B cell (primary cell): ENCODE measurements around the gene PPARG. TPM values are rescaled to one million over a fixed set of nuclear protein-coding genes. Genes with fewer than 3 reads are reported as not detected.

ENCODE experiments used
- ATAC-seq: fragments of 200-7000 bp; cut with Tn5 transposase; one replicate; pipeline ENCODE4 v1.10.0; 2021; ENCODE audit warnings: low read depth, mild to moderate bottlenecking, moderate number of reproducible peaks, moderate library complexity
- CTCF ChIA-PET: fragments of 350-600 bp; sonication (Branson Sonifier 250); formaldehyde crosslinking; loops from one replicate; lab custom pipeline; 2021; ENCODE audit warnings: antibody characterized with exemption, inconsistent platforms; lab: Charles Lee
- POLR2A ChIA-PET: fragments of 350-600 bp; sonication (Branson Sonifier 250); formaldehyde crosslinking; loops from one replicate; lab custom pipeline; 2021; ENCODE audit warnings: antibody characterized with exemption; lab: Charles Lee
- DNase-seq: peaks from one replicate; pipeline ENCODE4 v3.0.0; 2013
- H2AFZ ChIP-seq: 2 replicates; pipeline ENCODE4 v1.6.1; 2012; ENCODE audit warnings: mild to moderate bottlenecking, low read depth, low read length; ENCODE audit not compliant: insufficient read depth, poor library complexity, severe bottlenecking
- H3K27ac ChIP-seq, 2 donors: 1 replicate in 1 of 2; 2 replicates in 1 of 2; pipeline ENCODE4 v1.5.1; 2012 to 2013; ENCODE audit warnings: low read length in 2 of 2, mild to moderate bottlenecking in 2 of 2, moderate library complexity in 1 of 2
- H3K27me3 ChIP-seq, 4 experiments: fragments of 200-600 bp in 1 of 4; sonication (generic) in 1 of 4; replicated peaks in 1 of 4; 1 replicate in 2 of 4; 2 replicates in 2 of 4; pipeline versions ENCODE4 v1.6.1 to v1.7.0; 2013 to 2016; ENCODE audit warnings: low read length in 3 of 4, mild to moderate bottlenecking in 2 of 4, mixed read lengths in 1 of 4, moderate library complexity in 1 of 4; ENCODE audit not compliant: insufficient read depth in 4 of 4, control insufficient read depth in 3 of 4; ENCODE audit errors: control extremely low read depth in 1 of 4
- H3K36me3 ChIP-seq, 2 experiments: replicated peaks in 1 of 2; 1 replicate in 1 of 2; 2 replicates in 1 of 2; pipeline versions ENCODE4 v1.6.1 to v1.7.1; 2013; ENCODE audit warnings: low read length in 1 of 2; ENCODE audit not compliant: insufficient read depth in 2 of 2, control insufficient read depth in 1 of 2; ENCODE audit errors: control extremely low read depth in 1 of 2, extremely low read depth in 1 of 2
- H3K4me1 ChIP-seq, 2 donors: fragments of 200-600 bp in 1 of 2; sonication (generic) in 1 of 2; 1 replicate in 1 of 2; 2 replicates in 1 of 2; pipeline versions ENCODE4 v1.5.1 to v1.6.1; 2013 to 2017; ENCODE audit warnings: low read length in 2 of 2; ENCODE audit not compliant: control insufficient read depth in 2 of 2, insufficient read depth in 2 of 2
- H3K4me2 ChIP-seq: replicated peaks from 2 replicates; pipeline ENCODE3; 2012; ENCODE audit warnings: mild to moderate bottlenecking, low read depth, low read length; ENCODE audit not compliant: poor library complexity, severe bottlenecking
- H3K4me3 ChIP-seq, 5 experiments: fragments of 200-600 bp in 1 of 5; sonication (generic) in 1 of 5; 1 replicate in 3 of 5; 2 replicates in 2 of 5; pipeline versions ENCODE4 v1.5.1 to v1.7.0; 2011 to 2016; ENCODE audit warnings: low read length in 4 of 5, mild to moderate bottlenecking in 4 of 5, low read depth in 2 of 5, control low read depth in 1 of 5, moderate library complexity in 1 of 5; ENCODE audit not compliant: insufficient read depth in 1 of 5; ENCODE audit errors: control extremely low read depth in 1 of 5, extremely low read depth in 1 of 5
- H3K79me2 ChIP-seq: fragments of 200-600 bp; sonication (generic); one replicate; pipeline ENCODE4 v1.6.0; 2016; ENCODE audit warnings: low read length; ENCODE audit not compliant: control insufficient read depth, insufficient read depth
- H3K9ac ChIP-seq: fragments of 200-600 bp; sonication (generic); 2 replicates; pipeline ENCODE4 v1.6.1; 2017; ENCODE audit warnings: mild to moderate bottlenecking, low read length, moderate library complexity
- H3K9me3 ChIP-seq, 3 donors: one replicate each; pipeline versions ENCODE4 v1.6.1 to v1.7.1; 2013; ENCODE audit warnings: low read length in 2 of 3; ENCODE audit not compliant: control insufficient read depth in 2 of 3, insufficient read depth in 1 of 3; ENCODE audit errors: control extremely low read depth in 1 of 3
- H4K20me1 ChIP-seq: 2 replicates; pipeline ENCODE4 v1.6.0; 2012; ENCODE audit warnings: mild to moderate bottlenecking, low read length; ENCODE audit not compliant: insufficient read depth, control insufficient read depth, poor library complexity, severe bottlenecking
- H3K27ac Mint-ChIP-seq: one replicate; pipeline ENCODE4 v1.8.0; 2021; ENCODE audit warnings: mixed read lengths
- H3K27me3 Mint-ChIP-seq: one replicate; pipeline ENCODE4 v1.8.0; 2021; ENCODE audit warnings: mixed read lengths
- H3K4me1 Mint-ChIP-seq: one replicate; pipeline ENCODE4 v1.8.0; 2021; ENCODE audit warnings: mixed read lengths
- H3K4me3 Mint-ChIP-seq: one replicate; pipeline ENCODE4 v1.8.0; 2021; ENCODE audit warnings: mixed read lengths
- H3K9me3 Mint-ChIP-seq: one replicate; pipeline ENCODE4 v1.8.0; 2022; ENCODE audit warnings: mixed read lengths; ENCODE audit not compliant: insufficient read depth
- CTCF ChIP-seq: fragments of 200-600 bp; IDR thresholded peaks from one replicate; pipeline ENCODE4 v1.8.0; 2022; ENCODE audit warnings: antibody characterized with exemption, mild to moderate bottlenecking
- EZH2 ChIP-seq: IDR thresholded peaks from 2 replicates; pipeline ENCODE4 v1.6.1; 2012; ENCODE audit warnings: borderline replicate concordance, low read depth, mild to moderate bottlenecking, moderate library complexity, low read length; ENCODE audit not compliant: insufficient read depth, poor library complexity, severe bottlenecking
- WGBS: methylation state at CpG from one replicate; pipeline ENCODE4 v1.1.5; 2013; ENCODE audit warnings: missing lambda C conversion rate; ENCODE audit not compliant: insufficient coverage; 5-methylcytosine and 5-hydroxymethylcytosine counted together
- intact Hi-C: fragments of 100-400 bp; cut with micrococcal nuclease; formaldehyde crosslinking; loops from one replicate; pipeline ENCODE4 v1.10.0; 2022
- polyA plus RNA-seq: library from polyadenylated mRNA; depleted of rRNA; stranded (reverse); fragments of >200 nt; gene quantifications from 2 replicates; pipeline ENCODE4 v1.2.3, GENCODE V29; 2012
- total RNA-seq, 2 donors: library from RNA; stranded (reverse); fragments of 120-200 nt in 1 of 2; gene quantifications; 1 replicate in 1 of 2; 2 replicates in 1 of 2; pipeline versions ENCODE4 v1.2.3 to v1.2.4, GENCODE V29; 2013 to 2022

PPARG gene
- total and polyA plus RNA-seq, 2 donors (not counting 1 experiment from before 2014, with no cell fraction given) = 0.12 to 0.44 TPM

GRCh38 chr3:12327021-12327420 lies 38.2 kb downstream of the PPARG start:
- Histone ChIP-seq H3K27me3 (no peaks in the 10 kb centered on the region), H3K79me2 (no peaks in the 10 kb centered on the region), H3K4me1 (no peaks in the 10 kb centered on the region), H3K9ac (no peak overlapping the region), H4K20me1 (no peaks in the 10 kb centered on the region), H3K4me2 (no peak overlapping the region), H3K36me3 (no peaks in the 10 kb centered on the region), H3K9me3 (no peaks in the 10 kb centered on the region), H3K4me3 (no peak overlapping the region), H2AFZ (no peak overlapping the region), H3K27ac (no peak overlapping the region)
- intact Hi-C loops = no loop called here
- DNase-seq = no peak
- Mint-ChIP-seq H3K9me3 (no peaks in the 10 kb centered on the region), H3K4me1 (no peaks in the 10 kb centered on the region), H3K27me3 (peaks cover 10% of the 10 kb centered on the region), H3K27ac (no peak overlapping the region), H3K4me3 (no peak overlapping the region)
- ATAC-seq = no peak
- CTCF ChIA-PET = interaction anchor here (1.5 kb wide), 1 partner anchor 9 kb away, joined by 3 read pairs; no protein-coding TSS in a partner anchor
- POLR2A ChIA-PET = no interaction called here
- WGBS = 80% methylated on average over 1 of the region's 5 CpGs
- no peak for TF ChIP-seq CTCF
- no peak for TF ChIP-seq EZH2

GRCh38 chr3:12328132-12328836 lies 39.4 kb downstream of the PPARG start:
- Histone ChIP-seq H3K27ac (no peak overlapping the region), H3K4me1 (no peaks in the 10 kb centered on the region), H4K20me1 (no peaks in the 10 kb centered on the region), H3K27me3 (no peaks in the 10 kb centered on the region), H2AFZ (no peak overlapping the region), H3K4me2 (no peak overlapping the region), H3K9me3 (no peaks in the 10 kb centered on the region), H3K9ac (no peak overlapping the region), H3K4me3 (no peak overlapping the region), H3K79me2 (no peaks in the 10 kb centered on the region), H3K36me3 (no peaks in the 10 kb centered on the region)
- Mint-ChIP-seq H3K4me1 (no peaks in the 10 kb centered on the region), H3K27ac (no peak overlapping the region), H3K27me3 (peaks cover under 1% of the 10 kb centered on the region), H3K4me3 (no peak overlapping the region), H3K9me3 (no peaks in the 10 kb centered on the region)
- CTCF ChIA-PET = no interaction called here
- POLR2A ChIA-PET = no interaction called here
- TF ChIP-seq CTCF (no peak), EZH2 (no peak)
- 78% methylated on average over 4 of the region's 8 CpGs for WGBS
- intact Hi-C loops = no loop called here
- DNase-seq = no peak
- no peak for ATAC-seq
